Testis (tissue), 2 donors: ENCODE measurements around the gene RIPPLY3.

Experiments
- CTCF ChIP-seq, 3 experiments: fragments of 450-650 bp in 2 of 3; fragments of 200-600 bp in 1 of 3; sonication (generic) in 1 of 3; IDR thresholded peaks; one replicate each; pipeline ENCODE4 v1.5.1; 2016 to 2019; ENCODE audit warnings: antibody characterized with exemption in 3 of 3, mild to moderate bottlenecking in 2 of 3, moderate library complexity in 1 of 3
- POLR2A ChIP-seq: fragments of 450-650 bp; IDR thresholded peaks from one replicate; pipeline ENCODE4 v1.6.1; 2017; ENCODE audit warnings: antibody characterized with exemption, mild to moderate bottlenecking, moderate library complexity

- TF ChIP-seq CTCF (IDR thresholded peaks at IDR 0.05) (no peak), POLR2A (no peak)
These were observed 26.0 kb upstream of the RIPPLY3 start for GRCh38 chr21:36980280-36981048.
